Measurements from ENCODE around the gene DDIT4. TPM values are rescaled to one million over a fixed set of nuclear protein-coding genes. Genes with fewer than 3 reads are reported as not detected.
"Not testable (repeated sequence)": the region's sequence is repeated elsewhere in the genome, so short reads cannot be mapped to it uniquely, and the experiment has no call there.

The DDIT4 gene
- total and polyA plus RNA-seq, 2 of the 4 experiments (the other 2 are of a cell fraction), result 59.6 to 108 TPM

DNA sequence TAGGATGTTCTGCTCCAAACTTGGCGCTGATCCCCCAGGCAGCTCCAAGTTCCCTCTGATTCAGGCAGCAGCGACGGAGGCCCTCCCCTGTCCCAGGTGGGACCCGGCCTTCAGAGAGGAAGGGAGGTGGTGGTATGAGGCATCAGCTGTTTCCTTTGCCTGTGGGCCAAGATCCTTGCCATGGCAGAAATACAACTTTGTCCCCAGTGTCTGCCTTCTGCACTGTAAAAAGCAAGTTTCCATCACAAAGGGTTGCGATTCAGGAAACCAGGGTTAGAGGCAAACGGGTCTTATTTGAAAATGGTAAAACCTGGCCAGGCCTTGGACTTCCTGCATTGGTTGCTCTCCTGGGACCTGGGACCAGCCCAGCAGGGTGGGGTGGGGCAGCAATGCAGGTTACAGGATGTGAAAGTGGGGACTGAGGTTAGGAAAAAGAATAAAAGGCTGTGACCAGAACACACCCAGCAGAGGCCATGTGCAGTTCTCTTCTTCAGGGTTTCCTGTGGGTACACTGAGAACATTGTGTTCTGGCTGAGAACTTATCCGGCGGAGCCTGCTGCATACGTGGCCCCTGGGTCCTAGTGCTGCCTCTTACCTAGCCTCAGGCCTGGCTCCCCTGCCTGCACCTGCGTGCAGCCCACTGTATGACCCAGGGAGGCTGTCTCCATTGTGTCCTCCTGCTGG is 25.1 kb upstream of the DDIT4 start:
- Histone ChIP-seq H4K20me1 (ENCODE audit: insufficient read depth, low read length) (peaks cover 3% of the 10 kb centered on the region; the same call in 1 of the 2 replicates), H3K9ac (ENCODE audit: low read depth, low read length) (no peak overlapping the region; the same call in 1 of the 2 replicates), H3K9me3 (ENCODE audit: control insufficient read depth, insufficient read depth, low read length) (no peaks in the 10 kb centered on the region), H2BK120ac (ENCODE audit: low read depth, low read length) (peak overlapping the region; percentile 32; the same call in 1 of the 2 replicates), H2BK5ac (ENCODE audit: low read depth, low read length, poor library complexity, severe bottlenecking) (no peak overlapping the region), H3K4me3 (ENCODE audit: insufficient read depth, low read depth, low read length) (no peak overlapping the region), H2AFZ (replicated peaks; ENCODE audit: low read length, poor library complexity) (peak overlapping the region; percentile 70), H3K14ac (replicated peaks; ENCODE audit: low read depth, low read length) (no peak overlapping the region), H3K27ac (ENCODE audit: insufficient read depth, low read length) (no peak overlapping the region), H3K18ac (ENCODE audit: low read depth, low read length) (no peak overlapping the region), H3K4me2 (ENCODE audit: low read depth, low read length) (no peak overlapping the region), H3K27me3 (ENCODE audit: control insufficient read depth, insufficient read depth, low read length) (no peaks in the 10 kb centered on the region), H2AK9ac (replicated peaks; ENCODE audit: low read depth, low read length, poor library complexity) (no peak overlapping the region), H3K79me1 (ENCODE audit: low read depth in 1 of 2, low read length in 2 of 2) (no peaks in the 10 kb centered on the region; a peak in 1 of 4 replicates), H3K9me1 (ENCODE audit: insufficient read depth, low read length) (peaks cover 15% of the 10 kb centered on the region), H2BK20ac (ENCODE audit: low read depth, low read length) (no peak overlapping the region), H3K4me1 (ENCODE audit: control insufficient read depth, insufficient read depth, low read length) (peaks cover 20% of the 10 kb centered on the region), H4K5ac (ENCODE audit: low read depth, low read length) (peak overlapping the region; percentile 7; the same call in 1 of the 2 replicates), H2AK5ac (ENCODE audit: low read depth, low read length) (peak overlapping the region; percentile 55), H3K23ac (ENCODE audit: low read depth, low read length) (no peak overlapping the region; the same call in 1 of the 2 replicates), H4K91ac (ENCODE audit: insufficient read depth, low read depth, low read length) (peak overlapping the region; percentile 37; the same call in 1 of the 2 replicates), H3K36me3 (ENCODE audit: control insufficient read depth, insufficient read depth, low read length) (no peaks in the 10 kb centered on the region), H3K56ac (ENCODE audit: extremely low read depth, insufficient read depth, low read length) (no peak overlapping the region), H4K8ac (ENCODE audit: low read depth in 2 of 2, low read length in 2 of 2) (no peak overlapping the region), H3K4ac (ENCODE audit: low read depth, low read length) (peak overlapping the region; percentile 9; the same call in 1 of the 2 replicates), H2BK15ac (ENCODE audit: low read depth, low read length) (no peak overlapping the region)
- no TSS peak for BruUV-seq (replicated peaks)
- ATAC-seq (ENCODE audit: low read depth), result no peak
- dilution Hi-C loops (cut with HindIII; ENCODE audit: low sequenced_read_pairs, unreplicated experiment) (no loop called here), in situ Hi-C loops (cut with MboI; ENCODE audit: low sequenced_read_pairs) (loop anchor here (10.0 kb wide), 1 partner anchor 86 kb away; no protein-coding TSS in a partner anchor), intact Hi-C loops (cut with micrococcal nuclease) (no loop called here)
- WGBS, 2 experiments (ENCODE audit: extremely low coverage in 2 of 2, insufficient read length in 1 of 2), result 63% methylated on average over 6 of the region's 10 CpGs; no CpG with 5 or more reads in 1 of the 2 experiments
- POLR2A ChIA-PET (ENCODE audit: unreplicated experiment), result interaction anchor here (0.6 kb wide), 1 partner anchor 19 kb away, joined by 7 read pairs; no protein-coding TSS in a partner anchor
- no peak for TF ChIP-seq MAFK (IDR thresholded peaks at IDR 0.05; ENCODE audit: low read depth, low read length)
- no peak for TF ChIP-seq POLR2A (IDR thresholded peaks at IDR 0.05; ENCODE audit: low read depth, low read length)
- TF ChIP-seq, protein P1, sequence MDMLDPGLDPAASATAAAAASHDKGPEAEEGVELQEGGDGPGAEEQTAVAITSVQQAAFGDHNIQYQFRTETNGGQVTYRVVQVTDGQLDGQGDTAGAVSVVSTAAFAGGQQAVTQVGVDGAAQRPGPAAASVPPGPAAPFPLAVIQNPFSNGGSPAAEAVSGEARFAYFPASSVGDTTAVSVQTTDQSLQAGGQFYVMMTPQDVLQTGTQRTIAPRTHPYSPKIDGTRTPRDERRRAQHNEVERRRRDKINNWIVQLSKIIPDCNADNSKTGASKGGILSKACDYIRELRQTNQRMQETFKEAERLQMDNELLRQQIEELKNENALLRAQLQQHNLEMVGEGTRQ (IDR thresholded peaks at IDR 0.05; ENCODE audit: low read depth, low read length), result no peak
- TF ChIP-seq RAD21 (IDR thresholded peaks at IDR 0.05; ENCODE audit: low read length), result no peak
- no peak for TF ChIP-seq FOS (IDR thresholded peaks at IDR 0.05; ENCODE audit: low read depth, low read length)
- DNase-seq, result no peak
- CTCF ChIA-PET, result no interaction called here

DNA sequence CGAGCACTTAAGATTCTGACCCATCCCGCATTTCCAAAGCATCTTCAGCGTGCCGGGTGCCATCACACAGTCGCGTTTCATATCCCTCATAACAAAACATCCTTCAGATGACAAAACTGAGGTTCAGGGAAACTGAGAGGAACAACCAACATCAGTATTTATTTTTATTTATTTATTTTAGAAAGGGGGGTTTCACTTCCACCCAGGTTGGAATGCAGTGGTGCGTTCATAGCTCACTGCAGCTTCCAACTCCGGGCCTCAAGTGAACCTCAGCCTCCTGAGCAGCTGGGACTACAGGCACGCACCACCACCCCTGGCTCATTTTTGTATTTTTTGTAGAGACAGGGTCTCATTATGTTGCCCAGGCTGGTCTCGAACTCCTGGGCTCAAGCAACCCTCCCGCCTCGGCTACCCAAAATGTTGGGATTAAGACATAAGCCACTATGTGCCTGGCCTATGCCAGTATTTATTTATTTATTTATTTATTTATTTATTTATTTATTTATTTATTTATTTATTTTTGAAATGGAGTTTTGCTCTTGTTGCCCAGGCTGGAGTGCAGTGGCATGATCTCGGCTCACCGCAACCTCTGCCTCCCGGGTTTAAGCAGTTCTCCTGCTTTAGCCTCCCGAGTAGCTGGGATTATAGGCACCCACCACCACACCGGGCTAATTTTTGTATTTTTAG is 24.4 kb upstream of the DDIT4 start:
- H3K4me2 ChIP-seq (ENCODE audit: low read depth, low read length); DNase-seq; H3K23ac ChIP-seq (ENCODE audit: low read depth, low read length); H3K18ac ChIP-seq (ENCODE audit: low read depth, low read length); H3K4me3 ChIP-seq (ENCODE audit: insufficient read depth, low read depth, low read length); H4K20me1 ChIP-seq (ENCODE audit: insufficient read depth, low read length); intact Hi-C loops (cut with micrococcal nuclease); H2BK20ac ChIP-seq (ENCODE audit: low read depth, low read length); H4K5ac ChIP-seq (ENCODE audit: low read depth, low read length); H3K27me3 ChIP-seq (ENCODE audit: control insufficient read depth, insufficient read depth, low read length); H2BK5ac ChIP-seq (ENCODE audit: low read depth, low read length, poor library complexity, severe bottlenecking); H3K14ac ChIP-seq (replicated peaks; ENCODE audit: low read depth, low read length); H2BK15ac ChIP-seq (ENCODE audit: low read depth, low read length); H3K36me3 ChIP-seq (ENCODE audit: control insufficient read depth, insufficient read depth, low read length); H4K8ac ChIP-seq (ENCODE audit: low read depth in 2 of 2, low read length in 2 of 2); dilution Hi-C loops (cut with HindIII; ENCODE audit: low sequenced_read_pairs, unreplicated experiment); ATAC-seq (ENCODE audit: low read depth); CTCF ChIA-PET; H4K91ac ChIP-seq (ENCODE audit: insufficient read depth, low read depth, low read length); H3K9me3 ChIP-seq (ENCODE audit: control insufficient read depth, insufficient read depth, low read length); H3K27ac ChIP-seq (ENCODE audit: insufficient read depth, low read length); H2AK9ac ChIP-seq (replicated peaks; ENCODE audit: low read depth, low read length, poor library complexity); POLR2A ChIA-PET (ENCODE audit: unreplicated experiment); BruUV-seq (replicated peaks); H3K9ac ChIP-seq (ENCODE audit: low read depth, low read length); H3K79me1 ChIP-seq (ENCODE audit: low read depth in 1 of 2, low read length in 2 of 2); H3K56ac ChIP-seq (ENCODE audit: extremely low read depth, insufficient read depth, low read length): not testable (repeated sequence)
- 100% methylated on average over 1 of the region's 17 CpGs; no CpG with 5 or more reads in 1 of the 2 experiments for WGBS, 2 experiments (ENCODE audit: extremely low coverage in 2 of 2, insufficient read length in 1 of 2)
- Histone ChIP-seq H2AK5ac (ENCODE audit: low read depth, low read length) (0 out of 2 replicates have a peak overlapping the region, but pooled peaks have one; percentile 23), H3K4ac (ENCODE audit: low read depth, low read length) (peak overlapping the region; percentile 9; the same call in 1 of the 2 replicates), H2BK120ac (ENCODE audit: low read depth, low read length) (0 out of 2 replicates have a peak overlapping the region, but pooled peaks have one; percentile 9), H3K4me1 (ENCODE audit: control insufficient read depth, insufficient read depth, low read length) (peaks cover 17% of the 10 kb centered on the region), H2AFZ (replicated peaks; ENCODE audit: low read length, poor library complexity) (peak overlapping the region; percentile 70), H3K9me1 (ENCODE audit: insufficient read depth, low read length) (peaks cover 13% of the 10 kb centered on the region)
- in situ Hi-C loops (cut with MboI; ENCODE audit: low sequenced_read_pairs), result loop anchor here (10.0 kb wide), 1 partner anchor 85 kb away; no protein-coding TSS in a partner anchor
